Psoas muscle (tissue), 8 donors: ENCODE results near the gene NUFIP2. TPM values are rescaled to one million over a fixed set of nuclear protein-coding genes. Genes with fewer than 3 reads are reported as not detected.
A peak's percentile ranks its signal among the peaks of the same experiment; 100 is the strongest.
"Not testable (repeated sequence)": the region's sequence is repeated elsewhere in the genome, so short reads cannot be mapped to it uniquely, and the experiment has no call there.

Experiments used
- ATAC-seq, 4 donors: fragments of 200-7000 bp; cut with Tn5 transposase; one replicate each; pipeline ENCODE4 v1.9.1; 2020; ENCODE audit warnings: moderate library complexity in 3 of 4, mild to moderate bottlenecking in 2 of 4
- DNase-seq, 2 donors: peaks; one replicate each; pipeline ENCODE4 v3.0.0-alpha.2; 2020
- H3K27ac ChIP-seq: fragments of 200-600 bp; one replicate; pipeline ENCODE4 v1.8.0; 2022
- H3K27me3 ChIP-seq, 3 donors: fragments of 200-600 bp in 1 of 3; one replicate each; pipeline versions ENCODE4 v1.6.1 to v1.8.0; 2013 to 2022; ENCODE audit warnings: low read length in 2 of 3, mild to moderate bottlenecking in 2 of 3, moderate library complexity in 1 of 3; ENCODE audit not compliant: insufficient read depth in 3 of 3
- H3K36me3 ChIP-seq, 2 donors: fragments of 200-600 bp in 1 of 2; one replicate each; pipeline versions ENCODE4 v1.6.1 to v1.8.0; 2013 to 2022; ENCODE audit warnings: low read depth in 1 of 2, mild to moderate bottlenecking in 1 of 2, moderate library complexity in 1 of 2; ENCODE audit not compliant: insufficient read depth in 1 of 2
- H3K4me1 ChIP-seq: fragments of 200-600 bp; one replicate; pipeline ENCODE4 v1.8.0; 2022
- H3K4me3 ChIP-seq: fragments of 200-600 bp; one replicate; pipeline ENCODE4 v1.8.0; 2022; ENCODE audit warnings: mild to moderate bottlenecking
- H3K9me3 ChIP-seq: fragments of 200-600 bp; one replicate; pipeline ENCODE4 v1.8.0; 2022
- WGBS, 3 donors: extraction: QIAGEN DNeasy Blood & Tissue Kit; methylation state at CpG; one replicate each; pipeline versions ENCODE4 v1.1.6 to v1.1.7; 2013; 5-methylcytosine and 5-hydroxymethylcytosine counted together
- intact Hi-C, 2 donors: fragments of 100-400 bp; cut with DNase I; formaldehyde crosslinking; loops; one replicate each; pipeline versions ENCODE4 v1.11.0 to v1.14.2; 2022
- polyA plus RNA-seq, 3 donors: library from polyadenylated mRNA; stranded (reverse); fragments of 200-250 nt; gene quantifications; one replicate each; pipeline ENCODE4 v1.2.3, GENCODE V29; 2013
- total RNA-seq, 4 donors: library from RNA; stranded (reverse); fragmentation: NEBNext Ultra II Directional in 2 of 4; extraction: Animal tissue kit (Norgen Biotek cat#: 25700) in 2 of 4; gene quantifications; one replicate each; pipeline versions ENCODE4 v1.2.1 to v1.2.4, GENCODE V29; 2021 to 2023
- TF ChIP-seq, protein P1 (sequence below): fragments of 200-600 bp; IDR thresholded peaks from one replicate; pipeline ENCODE4 v1.8.0; 2022; ENCODE audit warnings: antibody characterized with exemption
- donor health status: healthy with polysubstance abuse.
- donor health status: DM: no; HTN: no; CAD: no; lungs with moderate emphysema.
- donor health status: Bipolar disorder and iron deficiency.
- donor health status: healthy.
- donor health status: DM: yes; HTN: yes; CAD: no.
- donor health status: DM: no; HTN: no; CAD: no.
- donor health status: DM: no; HTN: no; CAD: no.
- donor health status: DM: yes; HTN: yes; CAD: no.

Gene NUFIP2
- total and polyA plus RNA-seq, 7 donors: 7.3 to 50.0 (median 31.1) TPM

DNA sequence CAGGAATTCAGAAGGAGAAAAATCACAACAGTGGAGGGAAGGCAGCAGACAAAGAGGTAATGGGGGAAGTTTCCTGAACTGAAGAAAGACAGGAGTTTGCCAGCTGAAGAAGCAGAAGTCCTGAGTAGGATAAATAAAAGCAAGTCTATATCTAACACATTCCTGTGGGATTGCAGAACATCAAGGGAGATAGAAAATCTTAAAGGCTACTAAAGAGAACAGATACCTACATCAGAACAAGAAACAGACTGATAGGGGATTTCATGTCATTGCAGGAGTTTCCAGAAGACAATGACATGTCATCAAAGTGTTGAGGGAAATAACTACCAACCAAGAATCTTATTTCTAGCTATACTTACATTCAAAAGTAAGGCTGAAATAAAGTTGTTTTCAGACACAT lies 68.6 kb downstream of the NUFIP2 start:
- H3K27me3 ChIP-seq: no peaks in the 10 kb centered on the region
- no peaks in the 10 kb centered on the region for H3K36me3 ChIP-seq
- H3K27ac ChIP-seq: no peak overlapping the region
- TF ChIP-seq, protein P1, sequence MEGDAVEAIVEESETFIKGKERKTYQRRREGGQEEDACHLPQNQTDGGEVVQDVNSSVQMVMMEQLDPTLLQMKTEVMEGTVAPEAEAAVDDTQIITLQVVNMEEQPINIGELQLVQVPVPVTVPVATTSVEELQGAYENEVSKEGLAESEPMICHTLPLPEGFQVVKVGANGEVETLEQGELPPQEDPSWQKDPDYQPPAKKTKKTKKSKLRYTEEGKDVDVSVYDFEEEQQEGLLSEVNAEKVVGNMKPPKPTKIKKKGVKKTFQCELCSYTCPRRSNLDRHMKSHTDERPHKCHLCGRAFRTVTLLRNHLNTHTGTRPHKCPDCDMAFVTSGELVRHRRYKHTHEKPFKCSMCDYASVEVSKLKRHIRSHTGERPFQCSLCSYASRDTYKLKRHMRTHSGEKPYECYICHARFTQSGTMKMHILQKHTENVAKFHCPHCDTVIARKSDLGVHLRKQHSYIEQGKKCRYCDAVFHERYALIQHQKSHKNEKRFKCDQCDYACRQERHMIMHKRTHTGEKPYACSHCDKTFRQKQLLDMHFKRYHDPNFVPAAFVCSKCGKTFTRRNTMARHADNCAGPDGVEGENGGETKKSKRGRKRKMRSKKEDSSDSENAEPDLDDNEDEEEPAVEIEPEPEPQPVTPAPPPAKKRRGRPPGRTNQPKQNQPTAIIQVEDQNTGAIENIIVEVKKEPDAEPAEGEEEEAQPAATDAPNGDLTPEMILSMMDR: no peak
- H3K9me3 ChIP-seq: no peaks in the 10 kb centered on the region
- DNase-seq (no peak), ATAC-seq (no peak)
- intact Hi-C loops: no loop called here
- no peak overlapping the region for H3K4me3 ChIP-seq
- no peaks in the 10 kb centered on the region for H3K4me1 ChIP-seq

DNA sequence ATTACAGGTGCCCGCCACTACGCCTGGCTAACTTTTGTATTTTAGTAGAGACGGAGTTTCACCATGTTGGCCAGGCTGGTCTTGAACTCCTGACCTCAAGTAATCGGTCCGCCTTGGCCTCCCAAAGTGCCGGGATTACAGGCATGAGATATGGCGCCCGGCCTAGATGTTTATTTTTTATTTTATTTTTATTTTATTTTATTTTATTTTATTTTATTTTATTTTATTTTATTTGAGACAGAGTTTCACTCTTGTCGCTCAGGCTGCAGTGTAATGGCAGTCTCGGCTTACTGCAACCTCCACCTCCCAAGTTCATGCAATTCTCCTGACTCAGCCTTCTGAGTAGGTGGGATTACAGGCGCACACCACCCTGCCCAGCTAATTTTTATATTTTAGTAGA lies 72.6 kb downstream of the NUFIP2 start:
- H3K27ac ChIP-seq, H3K4me1 ChIP-seq, H3K36me3 ChIP-seq, DNase-seq, H3K4me3 ChIP-seq, ATAC-seq, H3K9me3 ChIP-seq, H3K27me3 ChIP-seq: not testable (repeated sequence)
- intact Hi-C loops: loop anchor here in 1 of 2 donors (2.0 kb wide), 1 partner anchor 69 kb away; no protein-coding TSS in a partner anchor
- WGBS, 3 donors: 95 to 97% (median 96%) methylated on average over 11 of the region's 11 CpGs

DNA sequence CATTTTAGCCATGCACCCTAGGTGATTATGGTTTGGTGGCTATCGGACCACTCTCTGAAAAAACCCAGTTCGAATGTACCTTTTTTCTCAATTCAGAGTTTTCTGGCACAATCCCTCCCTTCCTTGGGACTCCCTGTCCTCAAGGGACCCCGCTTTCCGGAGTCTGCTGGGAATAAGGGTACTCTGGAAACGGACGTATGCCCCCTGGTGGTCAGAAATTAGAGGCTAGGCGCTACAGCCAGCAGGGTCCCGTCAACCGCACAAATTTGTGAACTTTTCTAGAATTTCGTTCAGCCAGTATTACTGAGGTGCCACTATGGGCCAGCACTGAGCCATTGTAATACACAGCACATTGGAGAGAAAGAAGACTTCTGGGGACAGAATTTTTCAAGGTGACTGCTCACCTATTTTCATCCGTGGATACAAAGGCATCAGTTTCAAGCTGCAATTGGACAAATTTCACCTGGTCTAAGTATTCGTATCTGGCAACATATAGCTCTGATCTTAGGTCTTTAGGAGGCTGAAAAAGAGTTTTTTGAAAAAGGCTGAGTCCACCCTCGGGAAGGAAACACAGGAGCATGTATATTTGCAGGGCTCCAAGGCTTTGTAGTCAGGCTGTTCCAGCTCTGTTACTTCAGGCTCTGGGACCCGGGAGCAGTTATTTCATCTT lies 74.4 kb downstream of the NUFIP2 start:
- Histone ChIP-seq H3K9me3 (no peaks in the 10 kb centered on the region), H3K4me1 (no peaks in the 10 kb centered on the region), H3K4me3 (no peak overlapping the region), H3K36me3 (no peaks in the 10 kb centered on the region), H3K27me3 (no peaks in the 10 kb centered on the region), H3K27ac (no peak overlapping the region)
- ATAC-seq (peak; percentile 68 to 93 (median 76)), DNase-seq (peak; percentile 69 to 75)
- 10 to 14% (median 13%) methylated on average over 14 of the region's 14 CpGs for WGBS, 3 donors
- intact Hi-C loops: loop anchor here (1.0 to 2.0 kb wide), 3 partner anchors 70 to 71 kb away; no protein-coding TSS in a partner anchor
- TF ChIP-seq, protein P1: peak; percentile 90

DNA sequence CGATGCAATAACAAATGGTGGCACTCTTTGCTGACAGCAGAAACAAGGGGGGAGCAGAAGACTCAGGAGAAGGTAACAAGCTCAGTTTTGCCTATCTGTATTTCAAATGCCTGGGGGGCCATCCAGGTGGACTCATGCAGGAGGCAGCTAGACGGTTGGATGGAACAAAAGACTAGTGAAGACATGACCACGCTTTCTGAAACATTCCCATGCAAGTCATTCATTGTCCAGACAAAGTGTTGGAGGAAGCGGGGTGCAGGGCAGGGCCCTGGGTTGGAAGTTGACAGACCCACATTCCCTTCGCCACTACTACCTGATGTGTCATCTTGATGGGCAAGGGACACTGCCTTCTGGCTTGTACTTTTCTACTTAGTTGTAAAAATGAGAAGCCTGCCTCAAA lies 77.1 kb downstream of the NUFIP2 start:
- Histone ChIP-seq H3K9me3 (no peaks in the 10 kb centered on the region), H3K27ac (no peak overlapping the region), H3K4me3 (no peak overlapping the region), H3K36me3 (no peaks in the 10 kb centered on the region), H3K4me1 (no peaks in the 10 kb centered on the region), H3K27me3 (no peaks in the 10 kb centered on the region)
- DNase-seq (no peak), ATAC-seq (no peak)
- intact Hi-C loops: no loop called here
- WGBS, 3 donors: 91 to 92% (median 91%) methylated on average over 5 of the region's 5 CpGs
- TF ChIP-seq, protein P1: no peak

DNA sequence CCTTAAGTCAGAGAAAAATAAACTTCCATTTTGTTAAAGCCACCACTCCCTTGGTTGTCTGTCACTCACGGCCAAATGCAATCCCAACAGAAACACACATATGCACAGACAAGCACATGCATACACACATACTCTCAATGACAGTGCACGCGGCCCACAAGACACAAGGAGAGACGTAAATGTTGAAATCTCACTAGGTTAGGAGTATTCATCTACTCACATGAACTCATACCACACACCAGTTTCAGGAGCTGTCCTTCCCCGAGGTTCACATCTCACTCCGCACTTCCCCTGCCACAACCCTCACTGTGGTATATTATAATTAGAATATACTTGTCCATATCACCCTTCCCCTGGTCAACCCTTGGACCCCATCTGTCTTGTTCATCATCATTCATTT lies 77.8 kb downstream of the NUFIP2 start:
- intact Hi-C loops: no loop called here
- Histone ChIP-seq H3K27me3 (no peaks in the 10 kb centered on the region), H3K9me3 (no peaks in the 10 kb centered on the region), H3K4me3 (no peak overlapping the region), H3K27ac (no peak overlapping the region), H3K36me3 (no peaks in the 10 kb centered on the region), H3K4me1 (no peaks in the 10 kb centered on the region)
- DNase-seq (no peak), ATAC-seq (no peak)
- WGBS, 3 donors: 88% methylated on average over 6 of the region's 6 CpGs
- TF ChIP-seq, protein P1: no peak
